CD8-positive, alpha-beta memory T cell (primary cell): Measurements from ENCODE around the gene CAPS. TPM values are rescaled to one million over a fixed set of nuclear protein-coding genes. Genes with fewer than 3 reads are reported as not detected.
"Not testable (repeated sequence)": the region's sequence is repeated elsewhere in the genome, so short reads cannot be mapped to it uniquely, and the experiment has no call there.

Source experiments
- CTCF ChIA-PET: fragments of 350-600 bp; sonication (Branson Sonifier 250); formaldehyde crosslinking; loops from one replicate; lab custom pipeline; 2021; ENCODE audit warnings: antibody characterized with exemption; lab: Charles Lee
- POLR2A ChIA-PET: fragments of 350-600 bp; sonication (Branson Sonifier 250); formaldehyde crosslinking; loops from one replicate; lab custom pipeline; 2021; ENCODE audit warnings: antibody characterized with exemption; lab: Charles Lee
- DNase-seq, 5 donors: peaks; one replicate each; pipeline versions ENCODE4 v3.0.0 to v3.0.0-alpha.2; 2020 to 2022; ENCODE audit warnings: mixed read lengths in 1 of 5
- H3K27ac ChIP-seq: one replicate; pipeline ENCODE4 v1.7.0; 2013; ENCODE audit warnings: low read depth, mild to moderate bottlenecking, low read length, moderate library complexity
- H3K27me3 ChIP-seq: 2 replicates; pipeline ENCODE4 v1.7.0; 2013; ENCODE audit warnings: low read length, mild to moderate bottlenecking; ENCODE audit not compliant: insufficient read depth, poor library complexity, severe bottlenecking
- H3K36me3 ChIP-seq: 2 replicates; pipeline ENCODE4 v1.7.0; 2013; ENCODE audit warnings: mild to moderate bottlenecking, low read length, moderate library complexity; ENCODE audit not compliant: insufficient read depth
- H3K4me1 ChIP-seq: 2 replicates; pipeline ENCODE4 v1.7.0; 2013; ENCODE audit warnings: mild to moderate bottlenecking, low read length, moderate library complexity; ENCODE audit not compliant: insufficient read depth
- H3K4me3 ChIP-seq: 2 replicates; pipeline ENCODE4 v1.7.0; 2013; ENCODE audit warnings: mild to moderate bottlenecking, low read length
- H3K9me3 ChIP-seq: 2 replicates; pipeline ENCODE4 v1.7.0; 2013; ENCODE audit warnings: mild to moderate bottlenecking, low read length
- H3K27ac Mint-ChIP-seq, 8 donors: one replicate each; pipeline ENCODE4 v1.8.0; 2020 to 2021; ENCODE audit warnings: mixed read lengths in 8 of 8, mild to moderate bottlenecking in 6 of 8, inconsistent platforms in 3 of 8, moderate library complexity in 3 of 8
- H3K27me3 Mint-ChIP-seq, 2 donors: one replicate each; pipeline ENCODE4 v1.8.0; 2020 to 2021; ENCODE audit warnings: mixed read lengths in 2 of 2, mild to moderate bottlenecking in 1 of 2, moderate library complexity in 1 of 2
- H3K36me3 Mint-ChIP-seq, 3 donors: one replicate each; pipeline ENCODE4 v1.8.0; 2020 to 2021; ENCODE audit warnings: mixed read lengths in 3 of 3, inconsistent platforms in 1 of 3, mild to moderate bottlenecking in 1 of 3
- H3K4me1 Mint-ChIP-seq, 3 donors: one replicate each; pipeline ENCODE4 v1.8.0; 2020 to 2021; ENCODE audit warnings: mixed read lengths in 3 of 3, inconsistent platforms in 1 of 3, mild to moderate bottlenecking in 1 of 3
- H3K4me3 Mint-ChIP-seq, 7 donors: one replicate each; pipeline ENCODE4 v1.8.0; 2020 to 2021; ENCODE audit warnings: mixed read lengths in 7 of 7, mild to moderate bottlenecking in 6 of 7, moderate library complexity in 4 of 7, inconsistent platforms in 2 of 7
- H3K9me3 Mint-ChIP-seq, 5 donors: one replicate each; pipeline ENCODE4 v1.8.0; 2020 to 2022; ENCODE audit warnings: mixed read lengths in 5 of 5, mild to moderate bottlenecking in 3 of 5, moderate library complexity in 2 of 5, inconsistent platforms in 1 of 5
- polyA plus RNA-seq: library from polyadenylated mRNA; unstranded; fragments of 300-500 nt; fragmentation: Illumina TruSeq; gene quantifications from one replicate; pipeline ENCODE4 v1.2.3, GENCODE V29; 2021
- total RNA-seq, 2 experiments: library from RNA; stranded (reverse); gene quantifications; one replicate each; pipeline ENCODE4 v1.2.3, GENCODE V29; 2021

The CAPS gene
- total and polyA plus RNA-seq, 3 experiments from 2014 or later = 2.7 to 7.3 (median 5.3) TPM

- H3K36me3 ChIP-seq, H3K27ac Mint-ChIP-seq, POLR2A ChIA-PET, H3K4me1 ChIP-seq, DNase-seq, H3K36me3 Mint-ChIP-seq, H3K27me3 ChIP-seq, H3K9me3 ChIP-seq, H3K9me3 Mint-ChIP-seq, H3K4me3 ChIP-seq, H3K4me1 Mint-ChIP-seq, H3K4me3 Mint-ChIP-seq, H3K27ac ChIP-seq: not testable (repeated sequence)
- CTCF ChIA-PET = interaction anchor here (0.9 kb wide), 1 partner anchor 77 kb away, joined by 3 read pairs; no protein-coding TSS in a partner anchor
- H3K27me3 Mint-ChIP-seq = peaks cover 2 to 29% of the 10 kb centered on the region in 2 donors
These were observed 29.8 kb upstream of the CAPS start for GRCh38 chr19:5884065-5884811.

GRCh38 chr19:5889288-5889971 is 24.6 kb upstream of the CAPS start:
- no peaks in the 10 kb centered on the region for H3K36me3 ChIP-seq
- H3K4me1 ChIP-seq = no peaks in the 10 kb centered on the region
- peaks cover 0 to 2% (median 0%) of the 10 kb centered on the region in 3 donors for H3K4me1 Mint-ChIP-seq
- no peaks in the 10 kb centered on the region for H3K9me3 ChIP-seq
- peaks cover 6 to 12% of the 10 kb centered on the region in 2 donors for H3K27me3 Mint-ChIP-seq
- H3K4me3 ChIP-seq = no peak overlapping the region
- H3K36me3 Mint-ChIP-seq = peaks cover 0 to 3% (median 0%) of the 10 kb centered on the region in 3 donors
- DNase-seq = no peak
- H3K4me3 Mint-ChIP-seq = no peak overlapping the region
- no peaks in the 10 kb centered on the region for H3K27me3 ChIP-seq
- H3K27ac Mint-ChIP-seq = peak overlapping the region in 1 of 8 donors; percentile 37
- ChIA-PET CTCF (no interaction called here), POLR2A (no interaction called here)
- no peaks in the 10 kb centered on the region for H3K9me3 Mint-ChIP-seq
- H3K27ac ChIP-seq = no peak overlapping the region

DNA sequence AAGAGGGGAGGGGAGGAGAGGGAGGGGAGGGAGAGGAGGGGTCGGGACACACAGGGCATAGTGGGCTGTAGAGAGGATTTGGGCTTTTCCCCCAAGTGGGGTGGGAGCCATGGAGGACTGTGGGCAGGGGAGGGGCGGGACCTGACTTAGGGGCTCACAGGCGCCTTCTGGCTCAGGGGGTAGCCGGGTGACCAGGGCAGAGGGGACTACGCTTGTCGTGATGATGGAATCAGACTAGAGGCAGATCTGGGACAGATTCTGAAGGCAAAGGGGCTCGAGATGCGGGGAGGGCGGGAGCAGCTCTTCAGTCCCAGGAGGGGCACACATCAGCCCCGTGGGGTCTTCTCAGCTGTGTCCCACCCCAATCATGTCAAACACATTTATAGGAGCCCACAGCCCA is 24.0 kb upstream of the CAPS start:
- Mint-ChIP-seq H3K4me1 (peaks cover 0 to 2% (median 0%) of the 10 kb centered on the region in 3 donors), H3K4me3 (no peak overlapping the region), H3K36me3 (peaks cover 0 to 9% (median 0%) of the 10 kb centered on the region in 3 donors), H3K27me3 (peaks cover 6 to 11% of the 10 kb centered on the region in 2 donors), H3K27ac (no peak overlapping the region), H3K9me3 (no peaks in the 10 kb centered on the region)
- no peak for DNase-seq
- Histone ChIP-seq H3K27me3 (no peaks in the 10 kb centered on the region), H3K4me1 (no peaks in the 10 kb centered on the region), H3K9me3 (no peaks in the 10 kb centered on the region), H3K4me3 (no peak overlapping the region), H3K27ac (no peak overlapping the region), H3K36me3 (no peaks in the 10 kb centered on the region)
- POLR2A ChIA-PET = interaction anchor here (0.7 kb wide), 1 partner anchor 131 kb away, joined by 4 read pairs; no protein-coding TSS in a partner anchor
- CTCF ChIA-PET = no interaction called here

GRCh38 chr19:5891572-5891937 is 22.5 kb upstream of the CAPS start:
- peaks cover 0 to 2% (median 2%) of the 10 kb centered on the region in 3 donors for H3K4me1 Mint-ChIP-seq
- H3K27ac Mint-ChIP-seq = no peak overlapping the region
- no peaks in the 10 kb centered on the region for H3K36me3 ChIP-seq
- H3K27me3 ChIP-seq = no peaks in the 10 kb centered on the region
- no peaks in the 10 kb centered on the region for H3K4me1 ChIP-seq
- H3K27ac ChIP-seq = no peak overlapping the region
- peaks cover 6 to 7% of the 10 kb centered on the region in 2 donors for H3K27me3 Mint-ChIP-seq
- H3K4me3 ChIP-seq = no peak overlapping the region
- H3K9me3 Mint-ChIP-seq = no peaks in the 10 kb centered on the region
- no peak for DNase-seq
- ChIA-PET CTCF (no interaction called here), POLR2A (interaction anchor here (1.9 kb wide), 1 partner anchor 13 kb away, joined by 9 read pairs; the partner anchor contains the start of gene VMAC)
- no peak overlapping the region for H3K4me3 Mint-ChIP-seq
- H3K9me3 ChIP-seq = no peaks in the 10 kb centered on the region
- peaks cover 0 to 22% (median 0%) of the 10 kb centered on the region in 3 donors for H3K36me3 Mint-ChIP-seq

DNA sequence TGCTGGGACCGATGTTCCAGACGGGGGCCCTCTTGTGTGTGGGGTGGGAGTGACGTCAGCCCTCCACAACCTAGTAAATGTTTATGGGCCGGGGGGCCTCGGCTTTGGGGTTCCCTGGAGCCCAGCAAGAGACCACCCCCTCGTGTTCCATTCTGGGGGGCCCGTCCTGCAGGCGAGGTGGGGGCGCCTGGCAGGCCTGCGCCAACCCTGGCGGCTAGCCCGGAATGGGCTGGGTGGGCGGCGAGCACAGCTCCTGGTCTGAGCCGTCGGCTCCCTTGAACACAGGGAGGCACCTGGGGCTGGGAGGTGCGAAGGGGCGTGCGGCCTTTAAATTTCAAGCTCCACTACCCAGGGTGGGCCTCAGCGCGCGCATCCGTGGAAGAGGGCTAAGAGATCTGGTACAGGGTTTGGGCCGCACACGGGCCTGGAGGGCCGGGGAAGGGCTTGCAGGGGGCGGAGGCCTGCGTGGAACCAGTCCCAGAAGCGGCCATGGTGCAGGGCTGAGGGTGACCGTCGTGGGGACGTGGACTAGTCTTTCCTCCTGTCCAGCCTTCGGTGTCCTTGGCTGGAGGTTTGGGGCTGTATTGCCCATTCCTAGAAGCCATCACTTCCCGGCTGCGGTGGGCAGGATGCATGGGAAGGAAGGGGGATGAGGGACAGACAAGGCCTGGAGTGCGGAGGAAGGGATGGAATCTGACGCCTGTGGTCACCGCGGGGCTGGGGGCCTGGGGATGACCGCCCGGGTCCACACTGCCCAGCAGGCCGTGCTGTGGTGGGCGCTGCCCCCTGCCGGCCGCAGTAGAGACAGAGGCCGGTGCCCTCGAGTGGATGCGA is 21.9 kb upstream of the CAPS start:
- no peak for DNase-seq
- no peaks in the 10 kb centered on the region for H3K9me3 Mint-ChIP-seq

GRCh38 chr19:5892772-5893275 is 21.2 kb upstream of the CAPS start:
- Histone ChIP-seq H3K4me1 (no peaks in the 10 kb centered on the region), H3K36me3 (no peaks in the 10 kb centered on the region), H3K27me3 (no peaks in the 10 kb centered on the region), H3K9me3 (no peaks in the 10 kb centered on the region), H3K4me3 (no peak overlapping the region), H3K27ac (no peak overlapping the region)
- H3K27ac Mint-ChIP-seq = peak overlapping the region in 1 of 8 donors; percentile 77
- CTCF ChIA-PET = interaction anchor here (0.6 to 1.3 kb wide), 2 partner anchors 10 to 91 kb away, joined by 3 to 4 read pairs; partner anchors contain the start of gene NDUFA11
- no peak overlapping the region for H3K4me3 Mint-ChIP-seq
- peaks cover 0 to 30% (median 0%) of the 10 kb centered on the region in 3 donors for H3K36me3 Mint-ChIP-seq
- DNase-seq = no peak
- peaks cover 0 to 2% (median 2%) of the 10 kb centered on the region in 3 donors for H3K4me1 Mint-ChIP-seq
- peaks cover 5 to 7% of the 10 kb centered on the region in 2 donors for H3K27me3 Mint-ChIP-seq
- no peaks in the 10 kb centered on the region for H3K9me3 Mint-ChIP-seq
- POLR2A ChIA-PET = no interaction called here

More for the DNA sequence above, 21.9 kb upstream of the CAPS start:
- Mint-ChIP-seq H3K36me3 (peaks cover 0 to 27% (median 0%) of the 10 kb centered on the region in 3 donors), H3K4me3 (no peak overlapping the region), H3K27me3 (peaks cover 4 to 7% of the 10 kb centered on the region in 2 donors), H3K27ac (peak overlapping the region in 1 of 8 donors; percentile 77), H3K4me1 (peaks cover 0 to 2% (median 2%) of the 10 kb centered on the region in 3 donors)
- POLR2A ChIA-PET = interaction anchor here (1.9 kb wide), 1 partner anchor 12 kb away, joined by 9 read pairs; the partner anchor contains the start of gene VMAC
- no peak overlapping the region for H3K27ac ChIP-seq
- CTCF ChIA-PET = interaction anchor here (1.3 kb wide), 1 partner anchor 11 kb away, joined by 4 read pairs; the partner anchor contains the start of gene NDUFA11
- H3K36me3 ChIP-seq = no peaks in the 10 kb centered on the region
- H3K4me3 ChIP-seq = no peak overlapping the region
- H3K4me1 ChIP-seq = no peaks in the 10 kb centered on the region
- no peaks in the 10 kb centered on the region for H3K27me3 ChIP-seq
- no peaks in the 10 kb centered on the region for H3K9me3 ChIP-seq

GRCh38 chr19:5893296-5893903 is 20.7 kb upstream of the CAPS start:
- POLR2A ChIA-PET = no interaction called here
- peak overlapping the region in 1 of 8 donors; percentile 14 for H3K27ac Mint-ChIP-seq

More at GRCh38 chr19:5893296-5893903, 20.7 kb upstream of the CAPS start:
- no peaks in the 10 kb centered on the region for H3K4me1 ChIP-seq
- Mint-ChIP-seq H3K36me3 (peaks cover 0 to 32% (median 0%) of the 10 kb centered on the region in 3 donors), H3K27me3 (peaks cover 4 to 6% of the 10 kb centered on the region in 2 donors), H3K9me3 (no peaks in the 10 kb centered on the region), H3K4me1 (peaks cover 0 to 5% (median 2%) of the 10 kb centered on the region in 3 donors), H3K4me3 (no peak overlapping the region)
- CTCF ChIA-PET = interaction anchor here (0.6 to 1.3 kb wide), 2 partner anchors 10 to 92 kb away, joined by 3 to 4 read pairs; partner anchors contain the start of gene NDUFA11
- no peaks in the 10 kb centered on the region for H3K27me3 ChIP-seq
- H3K4me3 ChIP-seq = no peak overlapping the region
- H3K36me3 ChIP-seq = no peaks in the 10 kb centered on the region
- no peak for DNase-seq
- H3K27ac ChIP-seq = no peak overlapping the region
- no peaks in the 10 kb centered on the region for H3K9me3 ChIP-seq
